NB4 (cell line): ENCODE results near the gene CNKSR1.

ENCODE experiments used
- POLR2A ChIP-seq: IDR thresholded peaks from 2 replicates; pipeline ENCODE4 v1.6.1; 2011; ENCODE audit warnings: mild to moderate bottlenecking; ENCODE audit not compliant: insufficient read length; ENCODE audit errors: extremely low read depth
- TF ChIP-seq, protein P1 (sequence below): IDR thresholded peaks from one replicate; pipeline ENCODE4 v1.5.1; 2012; ENCODE audit warnings: low read depth, low read length

DNA sequence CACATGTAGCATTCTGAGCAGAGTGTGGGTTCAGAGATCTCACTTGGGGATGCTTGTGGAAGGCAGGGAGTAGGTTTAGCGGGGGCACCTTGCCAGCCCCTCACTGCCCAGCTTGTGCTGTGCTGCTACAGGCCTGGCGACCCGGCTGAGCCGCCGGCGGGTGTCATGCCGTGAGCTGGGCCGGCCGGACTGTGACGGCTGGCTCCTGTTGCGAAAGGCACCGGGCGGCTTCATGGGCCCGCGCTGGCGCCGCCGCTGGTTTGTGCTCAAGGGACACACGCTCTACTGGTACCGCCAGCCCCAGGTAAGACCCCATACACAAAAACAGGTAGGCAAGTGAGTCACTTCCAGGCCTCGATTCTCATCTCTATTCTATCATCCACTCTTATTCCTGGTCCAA lies 7.6 kb downstream of the CNKSR1 start:
- TF ChIP-seq POLR2A: no peak
- TF ChIP-seq, protein P1, sequence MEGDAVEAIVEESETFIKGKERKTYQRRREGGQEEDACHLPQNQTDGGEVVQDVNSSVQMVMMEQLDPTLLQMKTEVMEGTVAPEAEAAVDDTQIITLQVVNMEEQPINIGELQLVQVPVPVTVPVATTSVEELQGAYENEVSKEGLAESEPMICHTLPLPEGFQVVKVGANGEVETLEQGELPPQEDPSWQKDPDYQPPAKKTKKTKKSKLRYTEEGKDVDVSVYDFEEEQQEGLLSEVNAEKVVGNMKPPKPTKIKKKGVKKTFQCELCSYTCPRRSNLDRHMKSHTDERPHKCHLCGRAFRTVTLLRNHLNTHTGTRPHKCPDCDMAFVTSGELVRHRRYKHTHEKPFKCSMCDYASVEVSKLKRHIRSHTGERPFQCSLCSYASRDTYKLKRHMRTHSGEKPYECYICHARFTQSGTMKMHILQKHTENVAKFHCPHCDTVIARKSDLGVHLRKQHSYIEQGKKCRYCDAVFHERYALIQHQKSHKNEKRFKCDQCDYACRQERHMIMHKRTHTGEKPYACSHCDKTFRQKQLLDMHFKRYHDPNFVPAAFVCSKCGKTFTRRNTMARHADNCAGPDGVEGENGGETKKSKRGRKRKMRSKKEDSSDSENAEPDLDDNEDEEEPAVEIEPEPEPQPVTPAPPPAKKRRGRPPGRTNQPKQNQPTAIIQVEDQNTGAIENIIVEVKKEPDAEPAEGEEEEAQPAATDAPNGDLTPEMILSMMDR: no peak
